ENCODE measurements around the gene BET1. TPM values are rescaled to one million over a fixed set of nuclear protein-coding genes. Genes with fewer than 3 reads are reported as not detected.
A peak's percentile ranks its signal among the peaks of the same experiment; 100 is the strongest.

The BET1 gene
- total and polyA plus RNA-seq, 9 of the 15 experiments (the other 6 are each of a cell fraction or from before 2014, with no cell fraction given) = 15.8 to 190 (median 37.8) TPM

DNA sequence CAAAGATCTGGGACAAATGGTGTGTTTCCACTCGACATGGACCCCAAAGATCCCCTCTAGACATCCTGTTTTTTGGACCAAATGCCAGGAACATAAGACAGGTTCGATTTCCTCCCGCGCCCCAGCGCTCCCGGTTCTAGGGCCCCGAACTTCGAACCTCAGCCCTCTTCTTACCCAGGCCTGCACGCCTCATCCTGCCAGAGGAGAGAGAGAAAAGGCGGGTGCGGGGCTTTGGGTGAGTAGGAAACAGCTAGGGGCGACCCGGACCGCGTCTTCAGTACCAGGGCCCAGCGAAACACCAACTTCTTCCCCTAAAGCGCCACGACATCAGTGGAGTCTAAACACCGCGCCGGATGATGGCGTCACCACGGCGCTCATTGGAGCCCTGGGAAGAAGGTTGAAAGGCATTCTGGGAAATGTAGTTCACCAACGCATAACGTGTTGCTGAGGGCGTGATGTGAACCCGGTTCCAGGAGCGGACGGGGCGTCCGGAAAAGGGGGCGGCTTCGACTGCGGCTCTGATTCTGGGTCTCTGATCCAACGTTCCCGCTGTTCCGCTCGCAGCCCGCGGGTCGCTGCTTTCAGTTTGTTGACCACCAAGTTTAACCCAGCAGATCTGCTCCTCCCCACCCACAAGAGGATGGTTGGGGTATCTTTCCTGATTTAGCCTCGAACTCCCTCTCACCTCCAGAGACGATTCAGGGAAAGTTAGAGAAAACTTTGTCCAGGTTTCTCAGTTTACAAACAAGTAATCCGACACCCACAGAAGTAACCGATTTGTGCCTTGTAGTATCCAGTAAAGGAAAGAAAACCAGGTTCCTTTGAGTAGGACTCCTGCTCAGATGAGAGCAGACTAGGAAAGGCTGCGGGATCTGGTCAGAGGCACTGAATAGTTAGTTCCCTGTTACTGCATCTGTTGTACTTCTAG is at the start of gene BET1 (continued):
- TF ChIP-seq FOXA3 (CRISPR knock-in tag; conservative IDR thresholded peaks at IDR 0.05 in 1 of 2, IDR thresholded peaks at IDR 0.05 in 1 of 2) = peak in 1 of 2 experiments; percentile 10; a peak in 1 of 4 replicates
- TF ChIP-seq, protein P1, sequence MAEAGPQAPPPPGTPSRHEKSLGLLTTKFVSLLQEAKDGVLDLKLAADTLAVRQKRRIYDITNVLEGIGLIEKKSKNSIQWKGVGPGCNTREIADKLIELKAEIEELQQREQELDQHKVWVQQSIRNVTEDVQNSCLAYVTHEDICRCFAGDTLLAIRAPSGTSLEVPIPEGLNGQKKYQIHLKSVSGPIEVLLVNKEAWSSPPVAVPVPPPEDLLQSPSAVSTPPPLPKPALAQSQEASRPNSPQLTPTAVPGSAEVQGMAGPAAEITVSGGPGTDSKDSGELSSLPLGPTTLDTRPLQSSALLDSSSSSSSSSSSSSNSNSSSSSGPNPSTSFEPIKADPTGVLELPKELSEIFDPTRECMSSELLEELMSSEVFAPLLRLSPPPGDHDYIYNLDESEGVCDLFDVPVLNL (CRISPR knock-in tag; IDR thresholded peaks at IDR 0.05; ENCODE audit: low read depth) = no peak
- TF ChIP-seq ZNF780A (CRISPR knock-in tag; IDR thresholded peaks at IDR 0.05) = no peak
- no peak for TF ChIP-seq ZNF3 (CRISPR knock-in tag; IDR thresholded peaks at IDR 0.05)
- TF ChIP-seq SIX5 (IDR thresholded peaks at IDR 0.05; ENCODE audit: borderline replicate concordance in 1 of 2, insufficient read depth in 1 of 2, low read depth in 1 of 2, low read length in 2 of 2) = peak; percentile 89 to 90
- TF ChIP-seq MCM2 (IDR thresholded peaks at IDR 0.05; ENCODE audit: low read depth) = no peak
- TF ChIP-seq, protein P2, sequence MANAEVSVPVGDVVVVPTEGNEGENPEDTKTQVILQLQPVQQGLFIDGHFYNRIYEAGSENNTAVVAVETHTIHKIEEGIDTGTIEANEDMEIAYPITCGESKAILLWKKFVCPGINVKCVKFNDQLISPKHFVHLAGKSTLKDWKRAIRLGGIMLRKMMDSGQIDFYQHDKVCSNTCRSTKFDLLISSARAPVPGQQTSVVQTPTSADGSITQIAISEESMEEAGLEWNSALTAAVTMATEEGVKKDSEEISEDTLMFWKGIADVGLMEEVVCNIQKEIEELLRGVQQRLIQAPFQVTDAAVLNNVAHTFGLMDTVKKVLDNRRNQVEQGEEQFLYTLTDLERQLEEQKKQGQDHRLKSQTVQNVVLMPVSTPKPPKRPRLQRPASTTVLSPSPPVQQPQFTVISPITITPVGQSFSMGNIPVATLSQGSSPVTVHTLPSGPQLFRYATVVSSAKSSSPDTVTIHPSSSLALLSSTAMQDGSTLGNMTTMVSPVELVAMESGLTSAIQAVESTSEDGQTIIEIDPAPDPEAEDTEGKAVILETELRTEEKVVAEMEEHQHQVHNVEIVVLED (CRISPR knock-in tag; IDR thresholded peaks at IDR 0.05) = no peak
- no peak for TF ChIP-seq SIRT6 (IDR thresholded peaks at IDR 0.05; ENCODE audit: low read depth, low read length)
- TF ChIP-seq, protein P3, sequence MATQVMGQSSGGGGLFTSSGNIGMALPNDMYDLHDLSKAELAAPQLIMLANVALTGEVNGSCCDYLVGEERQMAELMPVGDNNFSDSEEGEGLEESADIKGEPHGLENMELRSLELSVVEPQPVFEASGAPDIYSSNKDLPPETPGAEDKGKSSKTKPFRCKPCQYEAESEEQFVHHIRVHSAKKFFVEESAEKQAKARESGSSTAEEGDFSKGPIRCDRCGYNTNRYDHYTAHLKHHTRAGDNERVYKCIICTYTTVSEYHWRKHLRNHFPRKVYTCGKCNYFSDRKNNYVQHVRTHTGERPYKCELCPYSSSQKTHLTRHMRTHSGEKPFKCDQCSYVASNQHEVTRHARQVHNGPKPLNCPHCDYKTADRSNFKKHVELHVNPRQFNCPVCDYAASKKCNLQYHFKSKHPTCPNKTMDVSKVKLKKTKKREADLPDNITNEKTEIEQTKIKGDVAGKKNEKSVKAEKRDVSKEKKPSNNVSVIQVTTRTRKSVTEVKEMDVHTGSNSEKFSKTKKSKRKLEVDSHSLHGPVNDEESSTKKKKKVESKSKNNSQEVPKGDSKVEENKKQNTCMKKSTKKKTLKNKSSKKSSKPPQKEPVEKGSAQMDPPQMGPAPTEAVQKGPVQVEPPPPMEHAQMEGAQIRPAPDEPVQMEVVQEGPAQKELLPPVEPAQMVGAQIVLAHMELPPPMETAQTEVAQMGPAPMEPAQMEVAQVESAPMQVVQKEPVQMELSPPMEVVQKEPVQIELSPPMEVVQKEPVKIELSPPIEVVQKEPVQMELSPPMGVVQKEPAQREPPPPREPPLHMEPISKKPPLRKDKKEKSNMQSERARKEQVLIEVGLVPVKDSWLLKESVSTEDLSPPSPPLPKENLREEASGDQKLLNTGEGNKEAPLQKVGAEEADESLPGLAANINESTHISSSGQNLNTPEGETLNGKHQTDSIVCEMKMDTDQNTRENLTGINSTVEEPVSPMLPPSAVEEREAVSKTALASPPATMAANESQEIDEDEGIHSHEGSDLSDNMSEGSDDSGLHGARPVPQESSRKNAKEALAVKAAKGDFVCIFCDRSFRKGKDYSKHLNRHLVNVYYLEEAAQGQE (IDR thresholded peaks at IDR 0.05; ENCODE audit: borderline replicate concordance) = no peak
- TF ChIP-seq, protein P3 (CRISPR knock-in tag; IDR thresholded peaks at IDR 0.05; ENCODE audit: low read depth) = no peak
- no peak for TF ChIP-seq CEBPZ (IDR thresholded peaks at IDR 0.05; ENCODE audit: borderline replicate concordance, low read depth, low read length)
